Left lung (tissue), 10 donors: ENCODE data around the gene PFKFB2. TPM values are rescaled to one million over a fixed set of nuclear protein-coding genes. Genes with fewer than 3 reads are reported as not detected.

Experiments used
- ATAC-seq: fragments of 200-7000 bp; cut with Tn5 transposase; one replicate; pipeline ENCODE4 v1.9.1; 2020; ENCODE audit warnings: moderate library complexity
- DNase-seq, 4 donors: peaks; one replicate each; pipeline ENCODE4 v3.0.0-alpha.2; 2013 to 2020
- H3K27ac ChIP-seq, 2 donors: fragments of 200-600 bp; sonication (generic) in 1 of 2; one replicate each; pipeline versions ENCODE4 v1.5.0 to v1.8.0; 2020 to 2021
- H3K27me3 ChIP-seq, 2 donors: fragments of 200-600 bp; sonication (generic) in 1 of 2; one replicate each; pipeline versions ENCODE4 v1.5.0 to v1.8.0; 2020 to 2021
- H3K36me3 ChIP-seq, 2 donors: fragments of 200-600 bp; sonication (generic) in 1 of 2; one replicate each; pipeline versions ENCODE4 v1.5.0 to v1.8.0; 2020 to 2021
- H3K4me1 ChIP-seq, 2 donors: fragments of 200-600 bp; one replicate each; pipeline ENCODE4 v1.8.0; 2021
- H3K4me3 ChIP-seq, 2 donors: fragments of 200-600 bp; sonication (generic) in 1 of 2; one replicate each; pipeline versions ENCODE4 v1.5.0 to v1.8.0; 2020 to 2021; ENCODE audit warnings: mild to moderate bottlenecking in 1 of 2
- H3K9me3 ChIP-seq, 2 donors: fragments of 200-600 bp; sonication (generic) in 1 of 2; one replicate each; pipeline versions ENCODE4 v1.5.0 to v1.8.0; 2020 to 2021
- intact Hi-C, 2 donors: fragments of 100-400 bp; cut with DNase I; formaldehyde crosslinking; loops; one replicate each; pipeline versions ENCODE4 v1.11.2 to v1.14.2; 2022
- polyA plus RNA-seq, 6 donors: library from polyadenylated mRNA; unstranded; fragments of 120-200 nt; gene quantifications; one replicate each; pipeline ENCODE4 v1.2.1, GENCODE V29; 2013; ENCODE audit not compliant: insufficient read length in 6 of 6
- total RNA-seq, 2 donors: library from RNA; stranded (reverse); fragmentation: NEBNext Ultra II Directional; extraction: Animal tissue kit (Norgen Biotek cat#: 25700); gene quantifications; one replicate each; pipeline ENCODE4 v1.2.1, GENCODE V29; 2021
- TF ChIP-seq, protein P1 (sequence below), 2 donors: fragments of 200-600 bp; sonication (generic) in 1 of 2; IDR thresholded peaks; one replicate each; pipeline versions ENCODE4 v1.5.0 to v1.8.0; 2021; ENCODE audit warnings: antibody characterized with exemption in 2 of 2
- donor health status: DM: no; HTN: yes; CAD: no.
- donor health status: DM: no; HTN: no; CAD: no.

PFKFB2 gene
- total and polyA plus RNA-seq, 8 donors: 13.4 to 63.8 (median 17.2) TPM

DNA sequence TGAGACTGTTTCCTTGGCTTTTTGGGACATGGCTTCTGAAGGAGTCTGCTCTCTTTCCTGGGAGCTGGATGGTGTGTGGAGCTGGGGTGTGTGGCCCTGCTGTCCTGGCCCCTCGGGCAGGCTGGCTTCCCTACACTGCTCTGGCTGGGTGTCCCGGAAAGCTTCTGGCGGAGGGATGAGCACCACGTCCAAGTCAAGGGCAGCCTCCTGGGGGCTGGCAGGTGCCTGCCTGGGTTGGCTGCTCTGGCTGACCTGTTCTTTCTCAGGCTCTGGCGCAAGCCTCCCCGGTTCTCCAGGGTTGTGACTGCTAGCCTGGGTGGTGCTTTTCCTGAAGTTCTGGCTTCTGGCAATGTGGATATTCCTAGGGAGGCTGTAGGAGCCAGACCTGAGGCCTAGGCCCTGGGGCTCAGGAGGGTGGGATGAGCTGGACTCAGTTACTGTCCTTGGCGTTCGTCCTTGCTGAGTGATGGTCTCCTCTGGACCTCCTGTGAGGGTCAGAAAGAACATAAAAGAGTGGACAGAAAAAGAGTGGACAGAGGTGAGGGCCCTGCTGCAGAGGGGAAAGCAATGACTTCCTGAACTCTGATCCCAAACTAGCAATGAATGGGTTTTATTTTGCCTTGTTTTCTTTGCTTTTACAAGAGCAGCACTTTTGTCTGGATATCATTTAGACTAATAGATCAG lies 29.9 kb upstream of the PFKFB2 start:
- intact Hi-C loops: no loop called here
- Histone ChIP-seq H3K9me3 (no peaks in the 10 kb centered on the region), H3K4me3 (no peak overlapping the region), H3K27ac (peak overlapping the region; percentile 13 to 83), H3K4me1 (peaks cover 12 to 44% of the 10 kb centered on the region in 2 donors), H3K27me3 (no peaks in the 10 kb centered on the region), H3K36me3 (peaks cover 0 to 13% of the 10 kb centered on the region in 2 donors)
- no peak for ATAC-seq
- no peak for DNase-seq
- TF ChIP-seq, protein P1, sequence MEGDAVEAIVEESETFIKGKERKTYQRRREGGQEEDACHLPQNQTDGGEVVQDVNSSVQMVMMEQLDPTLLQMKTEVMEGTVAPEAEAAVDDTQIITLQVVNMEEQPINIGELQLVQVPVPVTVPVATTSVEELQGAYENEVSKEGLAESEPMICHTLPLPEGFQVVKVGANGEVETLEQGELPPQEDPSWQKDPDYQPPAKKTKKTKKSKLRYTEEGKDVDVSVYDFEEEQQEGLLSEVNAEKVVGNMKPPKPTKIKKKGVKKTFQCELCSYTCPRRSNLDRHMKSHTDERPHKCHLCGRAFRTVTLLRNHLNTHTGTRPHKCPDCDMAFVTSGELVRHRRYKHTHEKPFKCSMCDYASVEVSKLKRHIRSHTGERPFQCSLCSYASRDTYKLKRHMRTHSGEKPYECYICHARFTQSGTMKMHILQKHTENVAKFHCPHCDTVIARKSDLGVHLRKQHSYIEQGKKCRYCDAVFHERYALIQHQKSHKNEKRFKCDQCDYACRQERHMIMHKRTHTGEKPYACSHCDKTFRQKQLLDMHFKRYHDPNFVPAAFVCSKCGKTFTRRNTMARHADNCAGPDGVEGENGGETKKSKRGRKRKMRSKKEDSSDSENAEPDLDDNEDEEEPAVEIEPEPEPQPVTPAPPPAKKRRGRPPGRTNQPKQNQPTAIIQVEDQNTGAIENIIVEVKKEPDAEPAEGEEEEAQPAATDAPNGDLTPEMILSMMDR (IDR thresholded peaks at IDR 0.05): no peak

DNA sequence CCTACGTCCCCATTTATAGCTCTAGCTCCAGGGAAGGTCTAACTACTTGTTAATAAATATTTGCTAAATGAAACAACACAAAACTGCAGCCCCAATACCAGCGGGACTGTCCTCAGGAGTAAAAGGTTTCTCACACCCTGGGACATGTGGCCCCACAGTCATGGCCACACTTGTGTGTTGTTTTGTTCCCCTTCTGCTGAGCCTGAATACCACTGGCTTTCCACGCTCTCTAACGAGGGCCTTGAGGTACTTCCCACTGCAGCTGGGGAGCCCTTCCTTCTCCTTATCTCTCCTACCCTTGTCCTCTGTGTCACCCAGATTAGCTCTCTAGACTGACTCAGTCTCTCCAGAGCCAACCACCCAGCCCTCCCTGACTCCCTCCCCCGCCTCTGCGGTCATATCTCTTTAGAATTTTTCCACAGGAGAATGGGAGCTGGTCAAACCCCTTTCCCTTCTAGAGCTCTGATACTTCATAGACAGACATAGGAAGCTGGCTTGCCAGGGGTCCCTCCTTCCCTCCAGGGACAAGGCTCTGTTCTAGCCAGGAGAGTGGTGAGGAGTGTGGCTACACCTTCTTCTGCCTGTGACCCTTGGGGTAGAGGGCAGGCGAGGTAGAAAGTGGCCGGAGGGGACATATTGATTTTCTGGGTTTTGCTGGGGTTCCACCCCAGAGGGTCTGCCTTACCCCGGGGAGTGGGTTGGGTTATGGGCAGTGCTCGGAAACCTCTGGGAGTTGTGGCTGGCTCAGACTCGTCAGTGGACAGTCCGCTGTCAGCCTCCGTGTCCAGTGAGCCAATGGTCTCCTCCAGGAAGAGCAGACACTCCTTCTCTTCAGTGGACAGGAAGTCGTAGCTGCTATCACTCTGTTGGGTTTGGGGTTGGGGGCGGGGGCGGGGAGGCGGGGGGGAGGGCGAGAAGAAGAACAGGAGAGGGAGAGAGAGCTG lies 28.6 kb upstream of the PFKFB2 start:
- H3K4me1 ChIP-seq: peaks cover 12 to 41% of the 10 kb centered on the region in 2 donors
- peaks cover 0 to 13% of the 10 kb centered on the region in 2 donors for H3K36me3 ChIP-seq

DNA sequence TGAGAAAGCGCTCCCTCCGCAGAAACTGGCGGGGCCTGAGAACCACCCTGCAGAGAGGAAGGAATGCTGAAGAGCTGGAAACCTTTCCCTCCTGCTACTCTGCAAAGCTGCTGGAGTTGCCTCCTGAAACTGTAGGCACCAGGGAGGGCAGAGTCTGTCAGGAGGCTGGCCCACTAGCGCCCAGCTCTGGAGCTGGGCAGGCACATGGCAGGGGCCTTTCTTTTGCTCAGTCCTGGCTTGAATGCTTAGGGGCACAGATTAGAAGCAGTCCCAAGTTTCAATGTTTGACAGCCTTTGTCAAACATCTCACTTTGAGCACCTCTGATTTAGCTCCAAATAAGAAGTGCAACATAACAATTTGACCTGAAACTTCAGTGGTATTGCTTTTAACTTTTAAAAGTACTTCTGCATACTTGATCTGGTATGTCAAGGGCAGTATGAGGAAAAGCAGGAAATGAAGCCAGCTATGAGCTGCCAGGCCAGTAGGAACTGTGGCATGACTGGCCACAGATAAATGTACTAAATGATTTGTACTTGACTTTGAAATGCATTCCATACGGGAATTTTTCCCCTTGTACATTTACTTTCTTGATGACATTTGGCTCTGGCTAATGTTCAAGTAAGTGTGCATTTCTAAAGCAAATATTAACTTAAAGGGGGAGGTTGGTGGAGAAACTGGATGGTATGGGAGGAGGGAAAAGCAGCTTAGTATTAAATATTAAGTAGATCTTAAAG lies 27.8 kb upstream of the PFKFB2 start:
- DNase-seq (peak in 2 of 4 donors; percentile 34 to 75), ATAC-seq (peak; percentile 46)
- intact Hi-C loops: no loop called here
- H3K36me3 ChIP-seq: peaks cover 0 to 13% of the 10 kb centered on the region in 2 donors
- H3K9me3 ChIP-seq: no peaks in the 10 kb centered on the region
- TF ChIP-seq, protein P1 (IDR thresholded peaks at IDR 0.05): no peak
- peak overlapping the region; percentile 72 to 85 for H3K27ac ChIP-seq
- no peaks in the 10 kb centered on the region for H3K27me3 ChIP-seq
- H3K4me3 ChIP-seq: no peak overlapping the region
- peaks cover 12 to 41% of the 10 kb centered on the region in 2 donors for H3K4me1 ChIP-seq

More for the DNA sequence above, 28.6 kb upstream of the PFKFB2 start:
- no peaks in the 10 kb centered on the region for H3K27me3 ChIP-seq
- no peaks in the 10 kb centered on the region for H3K9me3 ChIP-seq
- H3K4me3 ChIP-seq: no peak overlapping the region
- TF ChIP-seq, protein P1 (IDR thresholded peaks at IDR 0.05): no peak
- DNase-seq (peak in 1 of 4 donors; percentile 46), ATAC-seq (peak; percentile 32)
- intact Hi-C loops: no loop called here
- peak overlapping the region; percentile 72 to 83 for H3K27ac ChIP-seq

DNA sequence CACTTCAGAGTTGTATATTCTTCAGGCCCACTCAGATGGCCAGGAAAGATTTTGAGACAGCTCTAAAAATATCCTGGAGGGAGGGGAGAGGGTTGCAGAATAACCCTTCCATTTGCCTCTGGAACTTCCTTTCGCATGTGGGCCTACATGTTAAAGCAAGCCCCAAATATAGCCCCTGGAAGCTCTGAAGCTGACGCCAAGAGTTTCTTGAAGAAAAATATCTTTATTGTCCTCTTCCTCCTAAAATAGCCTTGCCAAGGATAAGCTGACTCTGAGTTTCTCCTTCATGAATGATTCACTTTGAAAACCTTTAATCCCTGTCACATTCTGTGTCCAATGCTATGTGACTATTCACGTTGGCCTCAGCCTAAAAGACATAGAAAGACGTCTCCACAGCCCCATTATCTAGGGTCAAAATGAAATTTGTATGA lies 27.0 kb upstream of the PFKFB2 start:
- H3K4me1 ChIP-seq: peaks cover 12 to 37% of the 10 kb centered on the region in 2 donors
- no peak for DNase-seq
- peaks cover 0 to 13% of the 10 kb centered on the region in 2 donors for H3K36me3 ChIP-seq
- no peak for ATAC-seq
- TF ChIP-seq, protein P1 (IDR thresholded peaks at IDR 0.05): no peak
- no peak overlapping the region for H3K4me3 ChIP-seq
- H3K9me3 ChIP-seq: no peaks in the 10 kb centered on the region
- peak overlapping the region; percentile 72 to 85 for H3K27ac ChIP-seq
- intact Hi-C loops: no loop called here
- H3K27me3 ChIP-seq: peaks cover 0 to 4% of the 10 kb centered on the region in 2 donors
